GM12878 (cell line): ENCODE results near the gene CD70. TPM values are rescaled to one million over a fixed set of nuclear protein-coding genes. Genes with fewer than 3 reads are reported as not detected.

Source experiments
- ATAC-seq: fragments of 200-7000 bp; cut with Tn5 transposase; 3 replicates; pipeline ENCODE4 v1.9.1; 2020; ENCODE audit warnings: mild to moderate bottlenecking, moderate library complexity
- BruUV-seq: library from RNA; stranded (reverse); fragments of 400-500 nt; replicated peaks from 2 replicates; lab custom pipeline; 2021; lab: Mats Ljungman, UMichigan
- CTCF ChIA-PET: fragments of 300-600 bp; sonication (Branson Sonifier 250); formaldehyde crosslinking; extraction: SDS; loops from one replicate; lab custom pipeline; 2021; ENCODE audit warnings: inconsistent platforms; lab: Yijun Ruan, JAX
- POLR2A ChIA-PET: fragments of 350-600 bp; formaldehyde crosslinking; extraction: SDS; loops from one replicate; lab custom pipeline; 2021; ENCODE audit warnings: inconsistent platforms; lab: Charles Lee
- RAD21 ChIA-PET: fragments of 300-600 bp; sonication (Branson Sonifier 250); formaldehyde crosslinking; loops from one replicate; lab custom pipeline; 2023; ENCODE audit warnings: antibody characterized with exemption; ENCODE audit not compliant: unreplicated experiment; lab: Charles Lee
- SMC1A ChIA-PET: fragments of 300-600 bp; sonication (Branson Sonifier 250); formaldehyde crosslinking; loops from one replicate; lab custom pipeline; 2023; ENCODE audit not compliant: unreplicated experiment, uncharacterized antibody; lab: Charles Lee
- DNase-seq: peaks from one replicate; pipeline ENCODE4 v3.0.0-alpha.2; 2011; ENCODE audit warnings: low read depth, low spot score
- FAIRE-seq: peaks from 3 replicates; lab custom pipeline; 2011; peaks lifted over from hg19 to GRCh38; lab: Jason Lieb, UNC
- H2AFZ ChIP-seq: 2 replicates; pipeline ENCODE4 v1.6.0; 2011; ENCODE audit warnings: low read depth, low read length, control low read depth; ENCODE audit not compliant: control insufficient read depth
- H3K27ac ChIP-seq: 2 replicates; pipeline ENCODE4 v1.5.1; 2011; ENCODE audit warnings: control low read depth; ENCODE audit not compliant: control insufficient read depth, insufficient read depth
- H3K27me3 ChIP-seq, 2 experiments: replicated peaks in 1 of 2; 2 replicates each; pipeline versions ENCODE4 v1.6.0 to v1.6.1; 2011; ENCODE audit warnings: low read length in 1 of 2; ENCODE audit not compliant: control insufficient read depth in 2 of 2, insufficient read depth in 2 of 2
- H3K36me3 ChIP-seq, 2 experiments: 2 replicates each; pipeline ENCODE4 v1.5.1; 2011; ENCODE audit warnings: low read length in 1 of 2; ENCODE audit not compliant: control insufficient read depth in 2 of 2, insufficient read depth in 2 of 2
- H3K4me1 ChIP-seq: 2 replicates; pipeline ENCODE4 v1.6.1; 2011; ENCODE audit warnings: mild to moderate bottlenecking, low read length, moderate library complexity, mixed read lengths; ENCODE audit not compliant: control insufficient read depth, insufficient read depth
- H3K4me2 ChIP-seq: 2 replicates; pipeline ENCODE4 v1.6.0; 2011; ENCODE audit warnings: control low read depth; ENCODE audit not compliant: control insufficient read depth, insufficient read depth
- H3K4me3 ChIP-seq: fragments of 200-600 bp; sonication (generic); 2 replicates; pipeline ENCODE4 v1.5.1; 2016
- H3K79me2 ChIP-seq: 2 replicates; pipeline ENCODE4 v1.6.0; 2011; ENCODE audit warnings: low read length; ENCODE audit not compliant: control insufficient read depth, insufficient read depth
- H3K9ac ChIP-seq: 2 replicates; pipeline ENCODE4 v1.8.0; 2011; ENCODE audit warnings: low read length, control low read depth, mixed read lengths; ENCODE audit not compliant: control insufficient read depth, insufficient read depth
- H3K9me3 ChIP-seq: replicated peaks from 3 replicates; pipeline ENCODE4 v1.5.1; 2011; ENCODE audit warnings: mild to moderate bottlenecking, low read length; ENCODE audit not compliant: control insufficient read depth, insufficient read depth
- H4K20me1 ChIP-seq: 2 replicates; pipeline ENCODE4 v1.6.0; 2011; ENCODE audit not compliant: control insufficient read depth, insufficient read depth
- CREB1 ChIP-seq: IDR thresholded peaks from 2 replicates; pipeline ENCODE4 v1.6.1; 2012; ENCODE audit warnings: low read depth, mild to moderate bottlenecking, inconsistent platforms
- EGR1 ChIP-seq, 2 experiments: IDR thresholded peaks; 1 replicate in 1 of 2; 2 replicates in 1 of 2; pipeline ENCODE4 v1.6.1; 2011 to 2012; ENCODE audit warnings: low read depth in 2 of 2, low read length in 2 of 2, borderline replicate concordance in 1 of 2, mild to moderate bottlenecking in 1 of 2, moderate library complexity in 1 of 2
- HDAC6 ChIP-seq: fragments of 200-600 bp; sonication (generic); IDR thresholded peaks from one replicate; pipeline ENCODE4 v1.8.0; 2017; ENCODE audit warnings: antibody characterized with exemption; ENCODE audit not compliant: unreplicated experiment
- IKZF1 ChIP-seq: fragments of 450-650 bp; conservative IDR thresholded peaks from 2 replicates; pipeline ENCODE4 v1.6.1; 2017; ENCODE audit warnings: antibody characterized with exemption, mild to moderate bottlenecking
- MTA3 ChIP-seq: IDR thresholded peaks from 2 replicates; pipeline ENCODE4 v1.6.1; 2012; ENCODE audit warnings: low read length, inconsistent platforms, borderline replicate concordance
- MXI1 ChIP-seq: fragments of 150-350 bp; IDR thresholded peaks from 2 replicates; pipeline ENCODE4 v1.6.1; 2011; ENCODE audit warnings: low read depth, mild to moderate bottlenecking, inconsistent platforms, low read length, improper control_type of control experiment
- MYC ChIP-seq: IDR thresholded peaks from 2 replicates; pipeline ENCODE4 v1.6.1; 2011; ENCODE audit warnings: mild to moderate bottlenecking, low read length, moderate library complexity, inconsistent platforms; ENCODE audit not compliant: insufficient read depth, insufficient replicate concordance, insufficient read length, severe bottlenecking
- NRF1 ChIP-seq: conservative IDR thresholded peaks from 2 replicates; pipeline ENCODE4 v1.6.1; 2011; ENCODE audit warnings: mild to moderate bottlenecking, low read depth, low read length, improper control_type of control experiment
- POU2F2 ChIP-seq: IDR thresholded peaks from 3 replicates; pipeline ENCODE4 v1.6.1; 2011; ENCODE audit warnings: low read depth, mild to moderate bottlenecking, low read length, borderline replicate concordance
- RBBP5 ChIP-seq: fragments of 200-600 bp; sonication (generic); conservative IDR thresholded peaks from 2 replicates; pipeline ENCODE4 v1.6.1; 2016
- RELA ChIP-seq: fragments of 450-650 bp; IDR thresholded peaks from 2 replicates; pipeline ENCODE4 v1.8.0; 2014; ENCODE audit warnings: borderline replicate concordance; ENCODE audit not compliant: partially characterized antibody
- RUNX3 ChIP-seq: IDR thresholded peaks from 2 replicates; pipeline ENCODE4 v1.6.1; 2012; ENCODE audit warnings: low read length, inconsistent platforms
- SMAD1 ChIP-seq: fragments of 450-650 bp; IDR thresholded peaks from 2 replicates; pipeline ENCODE4 v1.6.1; 2018; ENCODE audit warnings: mild to moderate bottlenecking, low read depth; ENCODE audit not compliant: partially characterized antibody
- SMAD5 ChIP-seq: IDR thresholded peaks from 2 replicates; pipeline ENCODE4 v1.6.1; 2016; ENCODE audit warnings: antibody characterized with exemption, low read depth
- ZBTB11 ChIP-seq: fragments of 450-650 bp; formaldehyde crosslinking; IDR thresholded peaks from 2 replicates; pipeline ENCODE4 v1.5.0; 2022; ENCODE audit warnings: mild to moderate bottlenecking, missing genetic modification characterization
- ZNF384 ChIP-seq: IDR thresholded peaks from 2 replicates; pipeline ENCODE4 v1.6.1; 2012; ENCODE audit warnings: low read depth, mild to moderate bottlenecking, low read length, improper control_type of control experiment, borderline replicate concordance
- WGBS: methylation state at CpG from one replicate; pipeline ENCODE4 v1.1.6; 2016; ENCODE audit warnings: low lambda C conversion rate; ENCODE audit not compliant: insufficient replicate concordance, insufficient coverage; ENCODE audit errors: missing lambda C conversion rate; 5-methylcytosine and 5-hydroxymethylcytosine counted together
- in situ Hi-C: fragments of 300-500 bp; cut with MboI; formaldehyde crosslinking; loops from 9 replicates; pipeline ENCODE4 v1.14.3; 2018; ENCODE audit warnings: mixed read lengths
- intact Hi-C: fragments of 100-400 bp; cut with micrococcal nuclease; formaldehyde crosslinking; loops from one replicate; pipeline ENCODE4 v1.14.2; 2022; ENCODE audit not compliant: unreplicated experiment
- polyA plus RNA-seq, 11 experiments: library from polyadenylated mRNA; depleted of rRNA in 4 of 11; unstranded in 6 of 11; stranded (reverse) in 5 of 11; fragments of >200 nt; fragmentation: Nextera tagmentation in 4 of 11; fragmentation: Illumina TruSeq in 1 of 11; extraction: Ambion mirVana in 4 of 11; extraction: Trizol in 1 of 11; gene quantifications; 1 replicate in 1 of 11; 2 replicates in 10 of 11; pipeline versions ENCODE4 v1.2.1 to v1.2.3, GENCODE V29; 2011 to 2016; ENCODE audit warnings: inconsistent platforms in 2 of 11, missing spikeins in 2 of 11, low read depth in 1 of 11
- total RNA-seq, 4 experiments: library from RNA; depleted of rRNA in 3 of 4; stranded (reverse); fragments of >200 nt in 3 of 4; fragmentation: Illumina TruSeq in 1 of 4; extraction: Trizol in 1 of 4; gene quantifications; 2 replicates each; pipeline versions ENCODE4 v1.2.1 to v1.2.3, GENCODE V29; 2013 to 2021
- TF ChIP-seq, protein P1 (sequence below): fragments of 450-650 bp; IDR thresholded peaks from 2 replicates; pipeline ENCODE4 v1.6.1; 2016; ENCODE audit warnings: mild to moderate bottlenecking

CD70 gene
- total and polyA plus RNA-seq, 10 of the 15 experiments (the other 5 are each of a cell fraction or from before 2014, with no cell fraction given) = 16.4 to 441 (median 265) TPM

- peak overlapping the region; percentile 99 for H3K9ac ChIP-seq
- peak overlapping the region; percentile 100 for H3K4me3 ChIP-seq
- ChIA-PET RAD21 (interaction anchor here (0.7 to 3.1 kb wide), 12 partner anchors 9 to 1258 kb away, joined by 3 to 26 read pairs (median 6); no protein-coding TSS in a partner anchor), POLR2A (interaction anchor here (0.8 to 5.8 kb wide), 12 partner anchors 10 to 149 kb away, joined by 3 to 46 read pairs (median 4); partner anchors contain the start of genes GPR108 and TNFSF9), CTCF (interaction anchor here (0.7 to 1.8 kb wide), 6 partner anchors 25 to 1625 kb away, joined by 3 to 8 read pairs (median 4); no protein-coding TSS in a partner anchor), SMC1A (interaction anchor here (1.5 to 8.7 kb wide), 8 partner anchors 11 to 71 kb away, joined by 3 to 100 read pairs (median 10); no protein-coding TSS in a partner anchor)
- H3K79me2 ChIP-seq = peaks cover 83% of the 10 kb centered on the region
- H3K36me3 ChIP-seq = peaks cover 8 to 18% of the 10 kb centered on the region in 2 experiments; a peak in 3 of 4 replicates
- ATAC-seq (peak; percentile 1; the same call in 1 of the 3 replicates), DNase-seq (no peak), FAIRE-seq (no peak)
- BruUV-seq = TSS peak; percentile 76
- H3K27me3 ChIP-seq = no peaks in the 10 kb centered on the region
- no peak overlapping the region for H2AFZ ChIP-seq
- H3K9me3 ChIP-seq = no peaks in the 10 kb centered on the region
- in situ Hi-C loops = no loop called here
- under 1% methylated on average over 20 of the region's 20 CpGs for WGBS
- H3K4me2 ChIP-seq = peak overlapping the region; percentile 93
- peak overlapping the region; percentile 93 for H3K27ac ChIP-seq
- no peaks in the 10 kb centered on the region for H4K20me1 ChIP-seq
- intact Hi-C loops = loop anchor here (1.0 kb wide), 1 partner anchor 11 kb away; no protein-coding TSS in a partner anchor
- peaks cover 14% of the 10 kb centered on the region for H3K4me1 ChIP-seq
- TF ChIP-seq RBBP5 = no peak
- TF ChIP-seq EGR1 (IDR thresholded peaks at IDR 0.05; ENCODE audit: borderline replicate concordance in 1 of 2, low read depth in 2 of 2, low read length in 2 of 2) = peak in 1 of 2 experiments; percentile 55; a peak in 1 of 3 replicates
- TF ChIP-seq MXI1 = 0 out of 2 replicates have a peak, but pooled peaks have one; percentile 7
- no peak for TF ChIP-seq ZBTB11 (CRISPR knock-in tag)
- TF ChIP-seq POU2F2 = 0 out of 3 replicates have a peak, but pooled peaks have one; percentile 56
- no peak for TF ChIP-seq CREB1
- TF ChIP-seq, protein P1, sequence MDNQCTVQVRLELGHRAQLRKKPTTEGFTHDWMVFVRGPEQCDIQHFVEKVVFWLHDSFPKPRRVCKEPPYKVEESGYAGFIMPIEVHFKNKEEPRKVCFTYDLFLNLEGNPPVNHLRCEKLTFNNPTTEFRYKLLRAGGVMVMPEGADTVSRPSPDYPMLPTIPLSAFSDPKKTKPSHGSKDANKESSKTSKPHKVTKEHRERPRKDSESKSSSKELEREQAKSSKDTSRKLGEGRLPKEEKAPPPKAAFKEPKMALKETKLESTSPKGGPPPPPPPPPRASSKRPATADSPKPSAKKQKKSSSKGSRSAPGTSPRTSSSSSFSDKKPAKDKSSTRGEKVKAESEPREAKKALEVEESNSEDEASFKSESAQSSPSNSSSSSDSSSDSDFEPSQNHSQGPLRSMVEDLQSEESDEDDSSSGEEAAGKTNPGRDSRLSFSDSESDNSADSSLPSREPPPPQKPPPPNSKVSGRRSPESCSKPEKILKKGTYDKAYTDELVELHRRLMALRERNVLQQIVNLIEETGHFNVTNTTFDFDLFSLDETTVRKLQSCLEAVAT = no peak; the same call in none of the 2 replicates
- TF ChIP-seq SMAD1 = peak; percentile 32
- no peak for TF ChIP-seq RELA
- no peak; the same call in 1 of the 2 replicates for TF ChIP-seq MTA3
- no peak for TF ChIP-seq NRF1
- peak; percentile 71 for TF ChIP-seq HDAC6
- 0 out of 2 replicates have a peak, but pooled peaks have one; percentile 9 for TF ChIP-seq SMAD5
- no peak for TF ChIP-seq MYC
- peak; percentile 21; the same call in 1 of the 2 replicates for TF ChIP-seq RUNX3
- TF ChIP-seq IKZF1 = peak; percentile 42
- TF ChIP-seq ZNF384 = 0 out of 2 replicates have a peak, but pooled peaks have one; percentile 19
These were observed 2.2 kb downstream of the CD70 start for GRCh38 chr19:6588508-6589345.
